ENCODE measurements around the gene COL5A1.

Gene COL5A1

DNA sequence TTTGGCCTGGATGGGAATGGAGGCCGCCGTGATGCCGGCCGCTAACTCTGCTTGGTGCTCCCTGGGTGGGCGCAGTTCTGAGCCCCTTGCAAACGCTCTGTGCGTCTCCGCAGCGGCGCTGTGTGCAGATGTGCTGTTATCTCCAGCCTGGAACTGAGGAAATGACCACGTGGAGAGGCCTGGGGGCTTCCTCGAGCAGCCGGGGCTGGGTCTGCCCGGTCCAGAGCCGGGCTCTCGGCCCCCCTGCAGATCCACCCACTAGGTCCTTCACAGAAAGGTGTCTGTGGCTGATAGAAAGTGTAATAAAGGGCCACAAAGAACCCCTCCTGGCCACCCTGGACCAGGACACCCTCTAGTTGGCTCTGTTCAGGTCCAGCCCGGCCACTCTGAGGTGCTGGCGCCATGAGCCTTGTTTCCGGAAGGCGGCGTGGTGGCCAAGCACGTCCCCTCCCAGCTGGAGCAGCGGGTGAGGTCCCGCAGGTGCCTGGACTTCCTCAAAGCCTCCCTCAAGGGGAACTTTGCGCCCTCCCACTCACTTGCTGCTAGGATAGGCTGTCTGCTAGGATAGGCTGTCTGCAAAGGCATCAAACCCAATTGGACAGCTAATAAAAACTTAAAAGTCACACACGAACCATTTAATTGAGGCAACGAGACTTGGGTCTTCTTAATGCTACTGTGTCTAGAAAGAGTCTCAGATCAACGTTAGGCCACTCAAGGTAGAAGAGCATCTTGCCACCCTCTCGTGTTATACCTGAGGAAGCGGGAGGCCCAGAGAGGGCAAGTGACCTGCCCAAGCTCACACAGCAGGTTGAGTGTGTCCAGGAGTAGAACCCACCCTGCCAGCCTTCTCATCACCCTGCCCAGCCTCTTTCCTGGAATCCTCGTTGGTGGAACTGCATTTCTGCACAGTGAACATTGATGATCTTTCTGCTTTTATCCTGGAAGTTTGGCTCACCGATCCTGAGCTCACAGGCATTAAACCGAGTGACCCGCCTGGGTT lies 129.7 kb downstream of the COL5A1 start:
- no peak for DNase-seq

DNA sequence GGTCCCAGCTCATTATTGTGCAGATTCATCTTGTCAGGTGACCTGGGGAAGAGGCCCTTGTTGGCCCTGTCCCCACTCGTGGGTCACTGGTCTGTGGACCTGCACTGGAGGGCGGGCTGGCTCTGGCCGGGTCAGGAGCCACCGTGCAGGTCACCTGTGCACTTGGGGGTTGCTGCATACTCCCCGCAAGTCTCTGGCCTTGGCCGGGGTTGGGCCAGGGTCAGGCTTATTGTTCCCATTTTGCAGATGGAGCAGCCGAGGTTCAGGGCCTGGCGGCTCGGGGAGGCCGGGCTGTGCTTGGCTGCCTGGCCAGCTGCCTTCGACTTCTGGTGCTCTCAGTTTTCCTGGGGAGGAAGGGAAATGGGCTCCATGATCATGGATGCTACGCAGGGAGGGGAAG lies 130.7 kb downstream of the COL5A1 start:
- no peak for DNase-seq

DNA sequence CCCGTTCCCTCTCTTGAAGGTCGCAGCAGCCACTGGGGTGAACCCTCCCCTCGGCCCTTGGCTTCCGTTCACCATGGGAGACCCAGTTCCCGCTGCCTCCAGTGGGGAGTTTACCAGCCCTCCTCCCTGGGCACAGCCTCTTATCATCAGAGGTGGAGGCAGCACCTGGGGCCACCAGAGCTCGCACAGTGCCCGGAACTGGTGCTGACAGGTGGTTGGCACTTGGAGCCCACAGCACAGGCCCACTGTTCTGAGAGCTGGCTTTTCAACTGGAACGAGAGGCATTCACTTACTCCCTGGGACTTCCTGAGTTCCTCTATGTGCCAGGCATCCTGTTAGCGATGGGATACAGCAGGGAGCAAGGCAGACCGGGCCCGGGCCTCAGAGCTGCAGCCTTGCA lies 132.2 kb downstream of the COL5A1 start:
- DNase-seq: no peak

DNA sequence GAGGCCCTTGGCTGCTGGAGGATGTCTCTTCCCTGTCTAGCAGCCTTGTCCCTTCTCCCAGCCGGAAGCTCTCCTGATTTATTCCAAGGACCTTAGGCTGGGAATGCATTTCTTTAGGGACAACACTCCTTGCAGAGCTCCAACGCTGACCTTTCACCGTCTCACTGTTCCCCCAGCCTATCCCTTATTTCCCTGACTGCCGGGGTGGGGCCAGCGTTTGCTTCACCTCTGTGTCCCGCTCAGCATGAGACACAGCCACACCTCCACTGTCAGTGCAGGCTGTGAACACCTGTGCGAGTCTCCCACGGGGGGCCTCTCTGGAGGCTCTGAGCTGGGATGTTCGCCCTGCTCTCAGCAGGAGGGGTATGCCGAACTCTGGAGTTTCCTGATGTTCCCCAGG lies 132.8 kb downstream of the COL5A1 start:
- no peak for DNase-seq

DNA sequence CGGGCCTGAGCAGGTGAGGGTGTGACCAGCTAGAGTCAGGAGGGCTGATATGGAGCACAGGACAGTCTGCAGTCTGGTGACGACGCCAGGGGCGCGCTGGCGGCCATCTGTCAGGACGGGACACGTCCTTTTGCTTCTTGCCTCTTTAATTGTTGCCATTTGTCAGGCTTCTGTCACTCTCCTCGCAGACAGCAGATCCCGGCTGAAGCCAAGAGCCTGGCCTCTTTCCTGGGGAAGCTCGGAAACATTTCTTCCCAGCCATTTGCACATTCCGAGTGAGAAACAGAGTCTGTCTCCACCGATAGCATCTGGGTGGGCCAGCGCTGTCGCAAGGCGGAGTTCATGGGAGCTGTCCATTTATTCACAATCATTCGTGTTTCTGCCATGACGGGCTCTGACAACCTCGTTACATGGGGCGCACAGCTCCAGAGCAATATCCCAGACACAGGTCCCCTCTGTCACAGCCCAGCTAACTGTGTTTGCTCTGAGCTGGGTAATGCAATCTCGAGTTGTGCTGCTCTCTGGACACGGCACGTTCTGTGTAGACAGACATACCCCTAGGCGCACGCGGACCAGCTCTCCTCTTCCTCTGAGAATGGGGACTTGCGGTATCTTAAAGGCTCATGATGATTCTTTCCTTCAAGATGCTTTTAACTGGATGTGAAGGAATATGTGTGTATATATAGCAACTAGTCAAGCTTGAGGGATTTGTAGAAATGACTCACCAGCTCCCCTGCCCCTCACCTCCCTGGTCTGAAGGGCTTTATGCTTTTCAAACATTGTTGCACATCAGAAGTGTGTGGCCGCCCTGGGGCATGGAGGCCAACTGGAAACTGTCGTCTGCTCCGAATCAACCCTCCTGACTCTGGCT lies 133.7 kb downstream of the COL5A1 start:
- DNase-seq: no peak

DNA sequence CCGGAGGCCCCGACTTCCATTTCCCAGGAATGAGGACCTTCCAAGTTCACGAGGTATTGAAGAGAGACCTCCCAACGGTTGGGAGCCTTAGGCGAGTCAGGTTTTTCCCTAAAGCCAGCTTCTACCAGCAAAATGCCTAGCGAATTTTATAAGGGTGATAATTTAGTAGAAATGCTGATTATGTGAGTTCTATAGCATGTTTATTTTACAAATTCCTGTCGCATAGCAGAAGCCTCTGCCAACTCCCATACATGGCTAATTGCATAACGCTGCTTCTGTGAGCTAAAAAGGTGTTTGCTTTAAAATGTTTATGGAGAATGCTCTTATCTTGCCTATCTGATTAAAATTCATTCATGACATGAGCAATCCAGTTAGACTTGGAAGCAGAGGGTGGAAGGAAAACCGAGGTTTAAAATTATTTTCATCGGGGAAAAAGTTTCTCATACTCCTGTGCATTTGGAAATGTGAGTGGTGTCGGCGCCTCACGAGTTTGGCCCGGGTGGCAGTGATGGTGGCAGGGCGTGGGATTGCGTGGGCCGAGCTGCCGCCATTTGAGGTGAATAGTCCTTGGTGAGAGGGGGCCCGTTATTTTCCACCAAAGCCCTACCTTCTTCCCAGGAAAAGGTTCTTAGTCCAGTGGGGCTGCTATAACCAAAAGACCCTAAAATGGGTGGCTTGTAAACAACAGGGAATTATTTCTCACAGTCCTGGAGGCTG lies 134.6 kb downstream of the COL5A1 start:
- no peak for DNase-seq

DNA sequence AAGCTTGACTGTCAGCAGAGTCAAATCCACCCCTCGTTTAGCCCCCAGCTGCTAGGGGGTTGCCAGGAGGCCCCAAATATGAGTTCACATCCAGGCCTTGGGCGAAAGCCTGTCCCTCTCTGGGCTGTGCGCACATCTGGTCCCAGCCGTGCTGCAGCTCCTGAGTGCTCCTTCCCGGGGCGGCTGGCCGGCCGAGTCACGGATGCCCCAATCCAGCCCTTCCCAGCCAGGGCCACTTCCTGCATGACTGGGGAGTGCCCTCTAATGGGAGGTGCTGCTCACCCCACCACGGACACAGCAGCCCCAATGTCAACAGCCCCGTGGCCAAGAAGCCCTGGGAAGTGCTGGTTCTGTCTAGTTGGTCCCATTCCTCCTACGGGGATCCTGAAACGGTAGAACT lies 135.6 kb downstream of the COL5A1 start:
- DNase-seq: no peak

DNA sequence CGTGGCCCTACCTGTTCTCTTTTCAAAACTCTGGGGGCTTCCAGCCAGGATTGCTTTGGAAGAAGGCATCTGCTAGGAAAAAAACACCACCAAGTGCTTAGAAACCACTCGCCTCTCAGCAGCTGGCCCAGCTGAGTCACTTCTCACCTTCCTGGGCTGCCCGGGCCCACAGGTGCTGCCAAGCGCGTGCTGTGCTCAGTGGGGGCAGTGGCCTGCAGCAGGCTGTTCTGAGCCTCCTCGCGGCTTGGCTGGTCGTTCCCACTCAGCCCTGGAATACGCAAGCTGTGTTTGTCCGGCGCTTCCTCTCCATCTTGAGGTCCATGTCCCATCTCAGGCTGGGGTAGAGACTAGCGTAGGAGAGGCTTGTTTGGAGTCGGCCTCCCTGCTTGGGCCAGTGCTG lies 136.6 kb downstream of the COL5A1 start:
- DNase-seq: no peak

DNA sequence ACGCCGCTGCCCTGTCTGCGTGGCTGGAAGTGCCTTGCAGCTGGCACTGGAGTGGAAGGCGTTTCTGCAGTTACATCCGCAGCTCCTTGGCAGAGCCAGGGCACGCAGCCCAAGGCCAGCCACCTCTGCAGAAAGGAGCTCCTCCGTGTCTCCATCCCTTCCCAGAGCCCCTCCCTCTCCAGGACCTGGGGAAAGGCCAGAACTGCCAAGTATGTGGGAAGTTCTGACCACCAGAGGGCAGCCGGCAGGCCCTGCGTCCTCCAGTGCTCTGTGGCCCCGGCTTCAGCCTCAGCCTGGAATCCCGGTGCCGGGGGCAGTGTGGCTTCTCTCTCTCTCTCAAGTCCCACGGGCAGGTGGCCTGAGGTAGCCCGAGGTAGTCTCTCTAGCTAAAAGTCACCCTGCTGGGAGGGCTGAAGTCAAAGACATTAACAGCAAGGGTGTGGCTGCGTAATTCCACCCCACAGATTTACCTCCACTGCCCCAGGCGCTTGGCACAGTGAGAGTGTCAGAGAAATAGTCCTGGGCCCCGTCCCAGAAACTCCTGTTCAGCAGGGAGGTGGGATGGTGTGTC lies 137.3 kb downstream of the COL5A1 start:
- peak; percentile 33 for DNase-seq

DNA sequence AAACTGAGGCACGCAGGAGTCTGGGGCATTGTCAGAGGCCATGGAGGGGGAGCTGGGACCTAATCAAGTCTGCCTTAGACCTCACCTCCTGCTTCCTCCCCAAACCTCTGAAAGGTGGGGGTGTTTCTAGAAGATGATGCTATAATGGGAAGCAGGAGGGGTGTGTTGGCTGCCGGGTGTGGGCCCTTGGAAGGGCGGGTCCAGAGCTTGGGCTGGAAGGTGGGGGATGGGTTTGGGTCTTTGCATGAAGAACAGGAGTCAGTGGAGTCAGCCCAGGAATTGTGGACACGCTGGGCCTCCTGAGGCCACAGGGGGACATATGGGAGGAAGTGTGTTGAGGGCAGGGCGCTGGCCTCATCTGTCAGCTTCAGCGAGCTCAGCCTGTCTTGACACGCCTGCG lies 138.0 kb downstream of the COL5A1 start:
- DNase-seq: no peak

DNA sequence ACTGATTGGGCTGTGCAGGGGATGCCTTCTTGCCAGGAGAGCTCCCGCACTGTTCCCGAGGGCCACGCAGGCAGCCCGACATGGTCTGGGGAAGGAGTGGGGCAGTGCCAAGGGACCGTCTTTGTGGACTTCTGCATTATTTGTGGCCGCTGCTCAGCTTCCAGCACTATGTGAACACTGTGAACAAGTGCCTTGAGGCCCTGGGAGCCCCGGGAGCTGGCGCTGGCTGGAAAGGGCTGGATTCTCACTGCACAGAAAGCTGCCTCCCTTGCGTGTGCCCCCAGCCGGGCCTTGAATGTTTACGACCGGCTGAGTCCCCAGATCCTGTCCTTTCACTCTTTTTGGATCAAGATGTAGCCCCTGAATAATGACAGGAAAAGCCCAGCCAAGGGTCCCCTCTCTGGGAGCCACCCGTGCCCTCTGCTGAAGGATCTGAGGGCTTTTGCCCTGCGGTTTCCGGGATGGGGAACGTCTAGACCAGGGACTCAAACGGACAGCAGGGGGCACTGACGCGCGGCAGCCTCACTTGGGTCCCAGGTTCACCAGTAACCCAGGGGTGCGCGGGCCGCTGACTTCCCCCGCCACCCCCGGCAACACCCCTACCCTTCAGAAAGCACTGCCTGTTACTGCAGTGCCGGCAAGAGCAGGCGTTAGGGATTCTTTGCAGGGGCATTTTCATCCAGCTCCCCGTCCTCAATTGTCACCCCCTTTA lies 140.1 kb downstream of the COL5A1 start:
- DNase-seq: no peak

DNA sequence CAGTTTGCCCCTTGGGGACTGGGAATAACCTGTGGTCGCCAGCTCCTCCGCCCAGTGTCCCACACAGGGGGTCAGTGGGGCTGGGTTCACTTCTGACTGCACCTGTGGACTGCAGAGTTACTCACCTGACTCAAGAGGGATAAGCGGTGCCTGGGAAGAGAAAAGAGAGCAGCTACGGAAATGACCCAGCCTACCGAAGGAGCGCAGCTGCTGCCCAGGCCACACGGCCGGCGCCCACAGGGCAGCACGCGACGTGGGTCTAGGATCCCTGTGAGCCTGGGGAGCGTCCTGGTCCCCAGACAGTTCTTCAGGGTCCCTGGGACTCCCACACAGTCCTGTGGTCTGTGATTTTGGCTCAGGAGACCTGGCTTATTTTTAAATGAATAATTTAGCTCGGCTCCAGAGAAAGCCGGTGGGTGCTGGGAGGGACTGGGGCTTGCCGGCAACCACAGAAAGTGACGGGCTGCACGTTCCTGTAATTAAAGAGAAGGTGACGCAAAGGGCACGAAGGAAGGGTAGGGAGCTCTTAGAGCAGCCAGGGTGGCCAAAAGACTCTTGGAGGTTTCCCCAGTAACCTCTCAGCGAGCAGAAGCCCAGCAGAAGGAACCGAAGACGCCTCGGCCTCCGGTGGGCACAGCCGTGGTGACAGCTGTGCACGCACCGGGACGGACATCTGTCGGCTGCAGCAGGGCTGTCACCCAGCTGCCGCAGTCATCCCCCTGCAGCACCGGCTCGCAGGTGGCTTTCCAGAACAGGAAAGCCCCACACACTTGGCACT lies 141.5 kb downstream of the COL5A1 start:
- DNase-seq: no peak

DNA sequence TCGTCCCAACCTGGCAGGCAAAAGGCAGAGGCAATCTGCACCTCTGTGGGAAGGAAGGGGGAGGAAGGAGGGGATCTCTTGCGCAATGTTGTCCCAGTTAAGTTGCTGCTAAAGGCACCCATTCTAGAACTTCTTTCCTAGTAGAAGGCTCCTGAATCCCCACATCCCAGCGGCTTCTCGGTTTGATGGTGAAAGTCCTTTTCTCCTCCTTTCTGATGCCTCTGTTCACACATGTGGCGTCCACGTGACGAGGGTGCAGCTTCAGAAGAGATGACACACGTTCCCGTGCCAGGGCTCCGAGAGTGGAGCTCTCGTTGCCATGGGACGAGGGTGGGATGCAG lies 142.1 kb downstream of the COL5A1 start:
- no peak for DNase-seq

DNA sequence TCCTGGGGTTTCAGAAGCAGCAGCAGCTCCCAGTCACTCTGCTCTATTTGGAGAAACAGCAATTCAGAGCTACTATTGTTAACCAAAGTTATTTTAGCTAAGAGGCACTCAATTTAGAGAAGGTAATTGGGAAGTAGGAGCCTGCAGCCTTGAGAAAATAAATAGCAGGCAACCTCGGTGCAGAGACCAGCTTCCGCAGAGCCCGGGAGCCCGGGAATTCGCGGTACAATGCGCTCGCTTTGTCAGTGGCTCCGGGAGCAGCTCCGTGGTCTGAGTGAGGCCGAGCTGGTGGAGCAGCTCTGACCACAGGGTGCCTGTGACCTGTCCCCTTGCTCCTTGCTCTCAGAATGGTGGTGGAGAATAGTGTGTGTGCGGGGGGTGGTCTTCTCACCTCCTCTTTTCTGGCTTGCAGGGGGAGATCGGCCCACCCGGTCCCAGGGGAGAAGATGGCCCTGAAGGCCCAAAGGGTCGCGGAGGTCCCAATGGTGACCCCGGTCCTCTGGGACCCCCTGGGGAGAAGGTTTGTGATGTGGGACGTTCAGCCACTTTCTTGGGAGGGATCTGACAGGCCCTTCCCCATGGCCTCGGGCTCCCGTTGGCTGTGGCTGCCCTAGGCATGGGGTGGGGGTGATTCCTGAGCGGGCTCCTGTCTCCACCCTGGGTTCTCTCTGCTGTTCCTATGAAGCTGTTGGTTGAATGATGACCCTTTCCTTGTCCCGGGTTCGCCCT lies 143.1 kb downstream of the COL5A1 start:
- no peak for DNase-seq

DNA sequence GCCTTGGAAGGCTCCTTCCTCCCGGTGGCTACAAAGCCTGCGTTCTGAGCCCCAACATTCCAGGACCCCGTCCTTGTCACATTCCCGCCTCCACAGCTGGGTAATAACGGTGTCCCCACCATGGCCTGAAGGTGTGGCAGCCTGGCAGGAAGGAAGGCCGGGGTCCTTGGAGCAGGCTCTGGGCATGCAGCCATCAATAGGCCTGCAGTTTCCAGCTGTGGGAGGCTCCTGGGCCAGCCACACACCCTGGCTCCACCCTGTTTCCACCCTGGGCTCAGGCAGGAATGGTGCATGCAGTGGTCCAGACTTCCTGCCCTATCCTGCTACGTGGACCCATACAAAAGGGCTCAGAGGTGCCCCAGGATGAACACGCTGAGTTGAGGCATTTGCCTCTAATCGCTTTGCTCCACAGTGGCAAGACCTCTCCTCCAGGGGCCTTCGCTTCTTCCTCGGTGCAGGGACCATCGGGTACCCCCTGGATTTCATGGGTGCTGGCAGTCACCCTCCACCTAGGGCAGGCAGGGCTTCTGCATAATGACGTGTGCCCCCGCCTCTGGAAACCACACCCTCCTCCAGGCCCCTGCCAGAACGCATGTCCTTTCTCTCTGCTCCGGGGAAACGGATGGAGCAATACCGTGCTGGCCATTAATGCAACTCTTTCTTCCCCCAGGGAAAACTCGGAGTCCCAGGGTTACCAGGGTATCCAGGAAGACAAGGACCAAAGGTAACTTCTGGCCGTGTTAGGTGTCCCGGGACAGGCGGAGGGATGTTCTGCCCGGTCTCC lies 143.9 kb downstream of the COL5A1 start:
- DNase-seq: no peak

DNA sequence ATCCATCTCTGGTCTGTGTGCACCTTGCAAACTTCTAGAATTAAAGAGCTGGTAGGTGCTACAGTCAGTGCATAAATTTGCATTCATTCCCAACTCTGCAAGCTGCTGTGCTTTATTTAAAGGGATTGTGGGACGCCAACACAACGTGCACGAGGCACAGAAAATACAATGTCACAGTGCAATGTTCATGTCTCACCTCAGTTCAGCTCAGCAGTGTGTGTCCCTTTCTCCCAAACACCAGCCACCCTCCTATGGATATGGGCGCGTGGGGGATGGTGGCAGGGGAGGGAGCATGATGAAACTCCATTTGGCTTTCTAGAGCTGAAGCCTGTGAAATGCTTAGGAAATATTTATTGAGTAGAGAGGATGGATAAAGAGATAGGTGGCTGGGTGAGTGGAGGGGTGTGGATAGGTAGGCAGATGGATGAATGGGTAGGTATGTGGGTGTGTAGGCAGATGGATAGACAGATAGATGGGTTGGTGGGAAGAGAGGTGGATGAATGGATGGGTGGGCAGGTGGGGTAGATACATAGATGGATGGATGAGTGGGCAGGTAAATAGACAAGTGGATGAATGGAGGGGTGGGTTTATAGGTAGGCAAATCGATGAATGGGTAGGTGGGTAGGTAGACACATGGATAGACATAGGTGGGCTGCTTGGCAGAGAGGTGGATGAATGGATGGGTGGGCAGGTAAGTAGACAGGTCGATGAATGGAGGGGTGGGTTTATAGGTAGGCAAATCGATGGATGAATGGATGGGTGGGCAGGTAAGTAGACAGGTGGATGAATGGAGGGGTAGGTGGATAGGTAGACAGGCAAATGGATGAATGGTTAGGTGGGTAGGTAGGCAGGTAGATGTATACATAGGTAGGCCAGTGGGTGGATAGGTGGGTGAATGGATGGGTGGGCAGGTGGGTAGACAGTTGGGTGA lies 146.3 kb downstream of the COL5A1 start:
- DNase-seq: no peak

DNA sequence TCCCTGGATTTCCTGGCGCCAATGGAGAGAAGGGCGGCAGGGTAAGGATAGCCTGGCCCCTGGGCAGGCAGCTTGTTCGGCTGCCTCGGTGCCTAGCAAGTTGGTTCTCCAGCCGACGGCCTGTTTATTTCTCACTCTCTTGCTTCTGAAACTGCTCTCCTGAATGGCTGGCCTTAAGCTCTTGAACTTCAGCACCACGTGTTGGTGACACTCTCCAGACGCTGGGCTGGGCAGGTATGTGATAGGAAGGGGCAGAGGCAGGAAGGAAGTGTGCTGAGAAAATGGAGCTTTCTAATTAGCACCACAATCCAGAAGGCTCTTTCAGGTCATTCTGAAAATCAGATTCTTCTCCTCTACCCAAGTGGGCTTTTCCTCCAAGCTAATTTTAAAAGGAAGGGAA lies 147.6 kb downstream of the COL5A1 start:
- DNase-seq: no peak

DNA sequence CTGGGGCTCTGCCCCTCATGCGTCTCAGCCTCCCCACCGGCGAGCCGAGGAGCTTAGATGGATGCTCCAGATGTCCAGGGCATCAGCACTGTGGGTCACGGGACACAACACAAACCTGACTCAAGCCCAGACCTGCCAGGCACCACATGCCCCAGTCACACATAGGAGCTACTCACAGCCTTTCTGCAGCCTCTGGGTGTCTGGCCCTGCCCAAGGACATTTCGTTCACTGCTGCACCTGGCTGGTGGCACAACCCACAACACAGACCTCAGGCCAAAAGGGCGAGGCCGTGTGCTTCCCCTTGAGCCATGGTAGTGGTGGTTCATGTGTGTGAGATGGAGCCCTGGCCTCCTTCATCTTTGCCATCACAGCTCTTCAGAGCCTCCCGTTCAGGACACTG lies 149.4 kb downstream of the COL5A1 start:
- no peak for DNase-seq
